GM19193 (cell line): Measurements from ENCODE around the gene ELP6.

Source experiments
- POLR2A ChIP-seq: IDR thresholded peaks from 4 replicates; pipeline ENCODE4 v1.6.1; 2011; ENCODE audit not compliant: insufficient read depth, insufficient read length; ENCODE audit errors: extremely low read depth

Gene ELP6

DNA sequence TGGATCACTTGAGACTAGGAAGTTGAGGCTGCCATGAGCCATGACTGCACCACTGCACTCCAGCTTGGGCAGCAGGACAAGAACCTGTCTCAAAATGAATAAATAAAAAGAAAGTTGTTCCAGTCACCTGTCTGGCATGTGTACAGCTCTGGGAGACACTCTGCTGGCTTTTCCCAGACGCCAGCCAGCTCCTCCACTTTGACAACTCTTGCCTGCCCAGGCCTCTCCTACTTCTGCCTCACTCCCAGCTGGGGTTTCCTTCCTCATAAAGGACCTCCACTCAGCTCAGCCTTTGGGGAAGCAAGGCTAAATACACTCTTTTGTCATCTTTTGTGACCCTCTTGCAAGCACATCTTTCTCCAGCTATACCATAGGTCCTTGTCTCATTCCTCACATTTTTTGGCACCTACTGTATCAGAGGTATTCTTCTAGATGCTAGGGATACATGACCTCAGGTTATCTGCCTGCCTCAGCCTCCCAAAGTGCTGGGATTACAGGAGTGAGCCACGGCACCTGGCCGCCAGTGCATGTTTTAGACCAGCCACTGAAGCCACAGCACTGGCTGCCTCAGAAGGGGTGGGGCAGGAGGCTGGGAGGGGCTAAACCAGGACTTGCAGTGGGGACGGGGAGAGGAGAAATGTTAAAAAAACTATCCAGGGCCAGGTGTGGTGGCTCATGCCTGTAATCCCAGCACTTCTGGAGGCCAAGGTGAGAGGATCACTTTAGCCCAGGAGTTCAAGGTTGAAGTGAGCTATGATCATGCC is 10.0 kb upstream of the ELP6 start:
- TF ChIP-seq POLR2A = no peak

DNA sequence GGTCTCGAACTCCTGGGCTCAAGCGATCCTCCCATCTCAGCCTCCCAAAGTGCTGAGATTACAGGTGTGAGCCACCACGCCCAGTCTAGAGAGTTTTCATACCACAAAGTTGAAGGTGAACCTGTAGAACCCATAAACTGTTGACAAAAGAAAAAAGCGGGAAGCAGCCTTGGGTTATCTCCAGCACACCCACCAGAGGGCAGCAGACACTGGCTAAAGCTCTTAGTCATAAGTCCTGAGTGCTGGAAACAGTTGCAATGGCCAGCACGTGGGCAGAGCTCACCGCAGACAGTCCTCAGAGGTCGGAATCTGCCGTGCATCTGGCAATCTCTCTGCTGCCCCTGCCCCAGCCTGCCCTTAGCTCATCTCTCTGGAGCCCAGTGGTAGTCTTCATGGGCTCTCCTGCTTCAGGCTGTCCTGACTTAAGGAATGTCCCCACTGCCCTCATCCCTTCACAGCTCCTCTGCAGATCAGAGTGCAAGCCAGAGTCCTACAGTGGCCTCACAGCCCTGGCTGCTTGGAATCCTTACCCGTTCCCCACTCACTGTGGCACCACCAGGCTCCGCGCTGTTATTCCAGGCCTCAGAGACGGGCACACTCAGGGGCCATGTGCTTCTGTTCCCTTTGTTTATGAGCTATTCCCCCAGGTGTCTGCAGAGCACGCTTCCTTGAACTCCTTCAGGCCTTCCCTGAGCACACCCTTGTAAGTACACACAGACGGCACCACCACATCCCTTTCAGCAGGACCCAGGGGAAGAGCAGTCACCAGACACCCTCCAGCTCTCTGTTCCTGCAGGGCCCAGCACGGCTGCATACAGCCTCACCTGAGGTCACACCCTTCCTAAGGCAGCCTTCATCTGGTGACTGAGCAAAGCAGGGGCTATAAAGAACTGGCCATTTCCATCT is 8.8 kb upstream of the ELP6 start:
- TF ChIP-seq POLR2A = no peak

DNA sequence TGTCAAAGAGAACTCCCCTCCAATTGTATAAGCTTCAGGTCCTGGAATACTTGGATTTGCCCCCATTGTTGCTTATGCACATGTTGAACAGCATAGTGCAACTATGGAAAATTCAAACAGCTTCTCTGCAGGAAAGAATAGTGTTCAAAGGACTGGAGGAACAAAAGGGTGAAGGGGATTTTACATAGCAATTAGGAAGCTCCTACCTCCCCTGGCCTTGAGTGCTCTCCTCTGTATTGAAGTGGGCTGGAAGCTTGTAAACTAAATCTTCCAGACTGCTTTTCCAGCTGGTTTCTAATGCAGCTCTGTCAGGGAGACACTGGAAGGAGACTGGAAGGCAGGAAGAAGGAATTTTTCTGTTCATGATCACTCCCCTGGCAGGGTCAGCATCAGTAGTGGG is 7.2 kb upstream of the ELP6 start:
- TF ChIP-seq POLR2A = no peak

DNA sequence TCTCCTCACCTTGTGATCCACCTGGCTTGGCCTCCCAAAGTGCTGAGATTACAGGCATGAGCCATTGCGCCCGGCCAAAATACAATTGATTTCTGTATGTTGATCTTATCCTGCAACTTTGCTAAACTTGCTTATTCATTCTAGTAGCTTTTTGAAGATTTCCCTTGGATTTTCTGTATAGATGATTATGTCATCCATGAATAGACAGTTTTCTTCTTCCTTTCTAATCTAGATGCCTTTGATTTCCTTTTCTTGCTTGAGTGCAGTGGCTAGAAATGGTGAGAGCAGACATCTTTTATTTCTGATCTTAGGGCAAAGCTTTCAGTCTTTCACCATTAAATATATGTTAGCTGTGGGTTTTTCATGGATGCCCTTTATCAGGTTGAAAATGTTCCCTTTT is 4.4 kb upstream of the ELP6 start:
- TF ChIP-seq POLR2A = no peak

DNA sequence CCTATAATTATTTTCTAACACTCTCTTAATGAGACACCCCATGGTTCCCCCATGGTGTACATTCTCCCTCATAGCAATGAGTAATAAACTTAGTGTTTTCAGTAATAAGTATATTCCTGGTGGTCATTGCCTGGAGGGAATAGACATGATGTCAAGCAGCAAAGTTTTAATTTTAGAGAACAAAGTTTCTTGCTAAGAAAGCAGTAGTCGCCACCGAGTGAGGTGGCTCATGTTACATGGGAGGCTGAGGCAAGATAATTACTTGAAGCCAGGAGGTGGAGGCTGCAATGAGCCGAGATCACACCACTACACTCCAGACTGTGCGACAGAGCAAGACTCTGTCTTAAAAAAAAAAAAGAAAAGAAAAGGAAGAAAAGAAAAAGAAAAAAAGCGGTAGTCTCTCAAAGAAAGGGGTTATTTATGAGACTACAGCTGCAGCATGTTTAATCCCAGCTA is 2.4 kb upstream of the ELP6 start:
- TF ChIP-seq POLR2A = no peak

DNA sequence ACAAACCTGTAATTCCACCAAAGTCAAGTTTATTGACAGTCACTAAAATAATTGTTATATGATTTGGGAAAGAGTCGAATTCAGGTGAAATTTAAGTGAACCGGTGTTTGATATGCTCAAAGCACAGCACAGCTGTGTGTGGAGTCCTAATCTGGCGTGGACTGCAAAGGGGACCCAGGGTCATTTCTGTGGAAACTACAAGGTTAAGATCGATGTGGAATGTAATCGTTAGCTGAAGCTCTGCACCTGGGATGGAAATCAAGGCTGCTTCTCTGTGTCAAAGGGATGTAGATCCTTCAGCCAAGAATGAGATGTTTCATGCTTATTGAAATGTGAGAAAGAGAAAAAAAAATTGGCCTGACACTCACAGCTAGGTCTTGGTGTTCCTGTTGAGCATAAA is 1.6 kb upstream of the ELP6 start:
- TF ChIP-seq POLR2A = no peak

DNA sequence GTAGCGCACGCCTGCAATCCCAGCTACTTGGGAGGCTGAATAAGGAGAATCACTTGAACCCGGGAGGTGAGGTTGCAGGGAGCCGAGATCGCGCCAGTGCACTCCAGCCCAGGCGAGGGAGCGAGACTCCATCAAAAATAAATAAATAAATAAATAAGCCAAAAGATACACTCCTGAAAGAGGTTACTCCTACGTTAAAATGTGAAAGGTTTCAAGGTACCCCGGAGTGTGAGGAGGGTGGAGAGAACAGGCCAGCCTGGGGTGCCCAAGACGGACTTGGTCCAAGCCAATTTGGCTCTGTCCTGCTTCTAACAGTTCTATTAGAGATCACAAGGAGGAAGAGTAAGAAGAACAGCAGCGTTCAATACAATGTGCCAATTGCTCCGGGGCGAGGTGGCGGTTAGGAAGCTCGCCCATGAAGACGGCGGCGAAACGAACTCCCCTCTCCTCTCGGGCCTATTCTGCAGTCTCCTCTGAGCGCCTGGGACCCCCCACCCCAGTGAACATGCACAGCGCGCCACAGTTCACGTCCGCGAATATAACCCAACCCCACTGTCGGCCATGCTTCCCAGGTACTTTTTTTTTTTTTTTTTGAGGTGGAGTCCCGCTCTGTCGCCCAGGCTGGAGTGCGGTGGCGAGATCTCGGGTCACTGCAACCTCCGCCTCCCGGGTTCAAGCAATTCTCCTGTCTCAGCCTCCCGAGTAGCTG is 942 bp downstream of the ELP6 start:
- TF ChIP-seq POLR2A = peak; percentile 10

DNA sequence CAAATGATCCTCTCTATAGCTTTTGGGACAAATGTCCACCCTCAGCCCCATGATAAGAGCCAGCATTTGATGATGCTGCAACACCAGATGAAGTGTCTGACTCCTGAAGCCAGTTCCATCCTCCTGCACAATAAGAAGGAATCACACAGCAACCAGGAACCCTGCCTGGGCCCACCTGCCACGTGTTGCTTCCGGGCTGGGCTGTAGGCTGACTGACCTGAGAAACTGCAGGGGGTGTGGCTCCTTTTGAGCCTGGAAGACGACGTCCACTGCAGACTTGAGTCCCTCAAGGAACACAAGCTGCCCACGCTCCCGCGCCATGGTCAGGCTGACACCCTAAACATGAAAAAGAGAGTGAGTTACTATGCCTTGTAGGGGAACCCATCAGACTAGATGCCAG is 9.4 kb downstream of the ELP6 start:
- no peak for TF ChIP-seq POLR2A

DNA sequence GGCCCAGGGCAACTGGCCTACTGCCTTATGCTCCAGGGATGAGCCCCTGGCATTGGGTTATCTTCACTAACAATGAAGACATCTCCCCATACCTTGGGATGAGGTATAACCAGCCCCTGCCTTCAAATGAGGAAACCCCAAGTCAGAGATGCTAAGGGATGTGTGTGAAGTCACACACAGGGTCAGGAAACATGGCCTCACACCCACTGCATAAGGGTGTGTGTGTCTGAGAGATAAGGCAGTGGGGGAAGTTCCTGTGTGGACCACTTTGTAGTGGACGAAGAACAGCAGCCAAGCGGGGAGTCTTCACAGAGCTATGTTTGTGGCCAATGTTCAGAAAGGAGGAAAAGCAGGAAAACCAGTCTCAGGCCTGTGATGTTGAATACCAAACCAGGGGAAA is 10.5 kb downstream of the ELP6 start:
- TF ChIP-seq POLR2A = no peak

DNA sequence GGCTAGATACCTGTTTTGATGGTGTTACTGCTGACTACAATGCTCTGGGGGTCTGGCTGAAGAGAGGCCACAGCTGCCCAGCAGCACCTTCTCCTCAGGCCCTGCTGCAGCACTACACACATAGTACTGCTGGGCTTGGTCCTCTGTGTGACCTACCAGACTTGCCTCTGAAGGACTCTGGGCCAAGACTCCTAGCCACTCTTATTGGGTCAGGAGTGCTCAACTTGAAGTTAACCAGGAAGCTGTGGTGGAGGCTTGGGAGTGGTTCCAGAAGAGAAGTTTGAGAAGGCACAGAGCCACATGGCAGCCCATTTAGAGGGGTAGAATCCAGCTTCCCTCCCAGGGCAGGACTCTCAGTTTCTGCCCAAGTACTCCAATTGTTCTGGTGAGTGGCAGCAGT is 16.6 kb downstream of the ELP6 start:
- no peak for TF ChIP-seq POLR2A

DNA sequence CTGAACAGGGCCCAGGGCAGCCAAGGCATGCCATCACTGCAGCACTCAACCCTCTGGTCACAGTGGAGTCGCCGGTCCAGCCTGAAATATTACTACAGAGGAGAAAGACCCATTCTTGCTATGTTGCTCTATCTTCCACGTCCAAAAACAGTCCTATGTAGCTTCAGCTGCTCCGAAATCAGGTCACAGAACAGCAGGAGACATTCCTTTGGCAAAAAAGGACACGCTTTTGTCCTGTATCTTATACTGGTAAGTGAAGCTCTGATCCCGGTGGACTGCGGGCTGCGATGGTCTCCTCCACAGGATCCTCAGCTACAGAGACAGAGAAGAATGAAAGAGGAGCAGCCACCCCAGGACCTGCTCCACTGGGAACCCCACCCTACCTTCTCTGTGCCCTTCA is 17.6 kb downstream of the ELP6 start:
- TF ChIP-seq POLR2A = no peak

DNA sequence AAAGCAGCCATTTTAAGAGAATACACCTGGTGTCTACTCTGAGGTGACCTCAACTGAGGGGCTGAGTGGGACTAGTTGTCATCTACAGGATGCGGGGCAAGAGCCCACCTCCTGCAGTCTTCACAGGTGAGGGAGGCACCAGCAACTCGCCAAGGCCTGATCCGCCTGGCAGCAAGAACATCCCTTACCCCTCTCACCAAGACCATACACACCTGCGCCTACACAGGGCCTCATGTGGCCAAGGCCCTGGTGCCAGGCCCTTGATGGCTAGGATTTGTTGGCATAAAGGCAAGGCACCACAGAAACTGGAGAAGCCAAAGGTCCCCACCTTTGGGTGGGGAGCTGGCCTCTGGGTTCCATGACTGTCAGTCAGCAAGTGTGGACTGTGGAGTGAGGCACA is 18.4 kb downstream of the ELP6 start:
- no peak for TF ChIP-seq POLR2A

DNA sequence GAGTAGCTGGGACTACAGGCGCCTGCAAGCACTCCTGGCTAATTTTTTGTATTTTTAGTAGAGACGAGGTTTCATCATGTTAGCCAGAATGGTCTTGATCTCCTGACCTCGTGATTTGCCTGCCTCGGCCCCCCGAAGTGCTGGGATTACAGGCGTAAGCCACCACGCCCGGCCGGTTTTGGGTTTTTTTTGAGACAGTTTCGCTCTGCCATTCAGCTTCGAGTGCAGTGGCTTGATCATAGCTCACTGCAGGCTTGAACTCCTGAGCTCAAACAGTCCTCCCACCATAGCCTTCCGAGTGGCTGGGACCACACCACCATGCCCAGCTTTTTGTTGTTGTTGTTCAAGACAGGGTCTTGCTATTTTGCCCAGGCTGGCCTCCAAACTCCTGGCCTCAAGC is 21.7 kb downstream of the ELP6 start:
- TF ChIP-seq POLR2A = no peak

DNA sequence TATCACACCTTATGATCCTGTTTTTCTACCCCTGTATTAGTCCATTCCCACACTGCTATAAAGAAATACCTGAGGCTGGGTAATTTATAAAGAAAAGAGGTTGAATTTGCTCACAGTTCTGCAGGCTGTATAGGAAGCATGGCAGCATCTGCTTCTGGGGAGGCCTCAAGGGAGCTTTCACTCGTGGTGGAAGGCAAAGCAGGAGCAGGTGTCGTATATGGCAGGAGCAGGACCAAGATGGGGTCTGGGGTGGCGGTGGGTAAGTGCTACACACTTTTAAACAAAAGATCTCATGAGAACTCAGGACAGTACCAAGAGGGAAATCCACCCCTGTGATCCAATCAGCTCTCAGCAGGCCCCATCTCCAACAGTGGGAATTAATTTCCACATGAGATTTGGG is 22.3 kb downstream of the ELP6 start:
- no peak for TF ChIP-seq POLR2A

DNA sequence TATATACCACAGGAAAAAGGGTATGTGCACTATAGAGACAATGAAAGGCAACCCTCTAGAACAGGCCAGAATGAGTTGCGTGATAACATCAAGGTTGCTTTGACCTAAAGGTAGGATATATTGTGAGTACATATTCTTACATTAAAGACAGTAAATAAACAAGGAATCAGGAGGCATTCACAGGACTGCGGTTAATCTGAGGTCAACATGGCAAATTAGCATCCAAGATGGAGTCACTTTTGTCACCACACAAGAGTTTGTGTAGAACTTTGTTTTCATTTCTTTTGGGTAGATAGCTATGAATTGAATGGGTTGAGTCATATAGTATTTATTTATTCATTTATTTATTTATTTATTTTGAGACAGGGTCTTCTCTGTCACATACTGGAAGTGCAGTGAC is 26.2 kb downstream of the ELP6 start:
- no peak for TF ChIP-seq POLR2A
